Measurements from ENCODE around the gene CTSH.
"Not testable (repeated sequence)": the region's sequence is repeated elsewhere in the genome, so short reads cannot be mapped to it uniquely, and the experiment has no call there.

Gene CTSH

GRCh38 chr15:78938658-78939488 is 6.0 kb downstream of the CTSH start:
- DNase-seq = no peak

- no peak for DNase-seq
Observed at GRCh38 chr15:78937132-78937739, 7.6 kb downstream of the CTSH start.

GRCh38 chr15:78934655-78935023 is 10.2 kb downstream of the CTSH start:
- no peak for DNase-seq

GRCh38 chr15:78933823-78934654 is 10.8 kb downstream of the CTSH start:
- DNase-seq = peak; percentile 18

GRCh38 chr15:78933187-78933822 is 11.5 kb downstream of the CTSH start:
- DNase-seq = no peak

- no peak for DNase-seq
Observed at GRCh38 chr15:78932258-78932808, 12.5 kb downstream of the CTSH start.

GRCh38 chr15:78931439-78932257 is 13.2 kb downstream of the CTSH start:
- DNase-seq = no peak

GRCh38 chr15:78930577-78931388 is 14.1 kb downstream of the CTSH start:
- peak; percentile 88 for DNase-seq

GRCh38 chr15:78929536-78930264 is 15.1 kb downstream of the CTSH start:
- no peak for DNase-seq

- DNase-seq = no peak
Observed at GRCh38 chr15:78928616-78929093, 16.2 kb downstream of the CTSH start.

GRCh38 chr15:78928176-78928575 is 16.7 kb downstream of the CTSH start:
- not testable (repeated sequence) for DNase-seq

- no peak for DNase-seq
Observed at GRCh38 chr15:78927077-78927790, 17.6 kb downstream of the CTSH start.

GRCh38 chr15:78925956-78926743 is 18.7 kb downstream of the CTSH start:
- DNase-seq = no peak

GRCh38 chr15:78925076-78925624 is 19.7 kb downstream of the CTSH start:
- DNase-seq = no peak

- no peak for DNase-seq
Observed at GRCh38 chr15:78923480-78924360, 21.1 kb downstream of the CTSH start.

- DNase-seq = no peak
Observed at GRCh38 chr15:78923015-78923414, 21.8 kb downstream of the CTSH start.

GRCh38 chr15:78922527-78922926 is 22.3 kb downstream of the CTSH start:
- no peak for DNase-seq

Data from fibroblast of upper back skin (primary cell).